Prostate gland (tissue), 2 donors: ENCODE data around the gene ACAD9.

Experiments
- POLR2A ChIP-seq: fragments of 450-650 bp; IDR thresholded peaks from one replicate; pipeline ENCODE4 v1.6.1; 2016; ENCODE audit warnings: antibody characterized with exemption, mild to moderate bottlenecking
- POLR2AphosphoS5 ChIP-seq: sonication (generic); formaldehyde crosslinking; IDR thresholded peaks from one replicate; pipeline ENCODE4 v1.6.1; 2017; ENCODE audit warnings: antibody characterized with exemption
- TF ChIP-seq, protein P1 (sequence below), 4 experiments: fragments of 200-600 bp in 2 of 4; fragments of 450-650 bp in 2 of 4; sonication (generic) in 2 of 4; IDR thresholded peaks; 1 replicate in 3 of 4; 2 replicates in 1 of 4; pipeline ENCODE4 v1.5.1; 2016 to 2019; ENCODE audit warnings: antibody characterized with exemption in 4 of 4, mild to moderate bottlenecking in 2 of 4, moderate library complexity in 2 of 4

DNA sequence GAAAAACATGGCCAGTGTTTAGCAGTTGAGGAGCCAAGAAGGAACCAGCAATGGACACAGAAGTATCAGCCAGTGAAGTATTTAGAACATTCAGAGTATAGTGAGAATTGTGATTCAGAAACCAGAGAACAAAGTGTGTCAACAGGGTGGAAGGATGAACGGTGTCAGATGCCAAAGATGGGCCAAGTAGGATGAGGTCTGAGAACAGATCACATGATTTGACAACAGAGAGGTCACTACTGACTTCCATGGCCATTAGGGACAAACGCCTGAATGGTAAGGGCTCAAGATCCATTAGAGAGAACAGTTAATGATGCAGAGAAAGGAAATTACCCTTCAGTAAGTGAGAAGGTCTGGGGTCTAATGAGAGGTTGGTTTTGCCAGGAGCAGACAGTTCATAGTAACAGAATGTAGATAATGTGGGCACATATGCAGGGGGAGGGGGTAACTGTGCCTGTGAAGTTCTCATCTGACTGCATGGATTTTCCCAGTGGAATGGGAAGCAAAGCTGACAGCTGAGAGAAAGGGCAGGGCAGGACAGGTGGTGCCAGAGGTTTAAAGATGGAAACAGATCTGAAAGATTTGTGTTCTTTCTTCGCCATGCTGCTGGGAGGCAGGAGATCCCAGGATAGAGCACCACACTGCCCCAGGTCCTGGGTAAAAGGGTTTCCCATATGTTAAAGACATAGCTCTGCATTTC, 4.8 kb upstream of the ACAD9 start:
- TF ChIP-seq, protein P1, sequence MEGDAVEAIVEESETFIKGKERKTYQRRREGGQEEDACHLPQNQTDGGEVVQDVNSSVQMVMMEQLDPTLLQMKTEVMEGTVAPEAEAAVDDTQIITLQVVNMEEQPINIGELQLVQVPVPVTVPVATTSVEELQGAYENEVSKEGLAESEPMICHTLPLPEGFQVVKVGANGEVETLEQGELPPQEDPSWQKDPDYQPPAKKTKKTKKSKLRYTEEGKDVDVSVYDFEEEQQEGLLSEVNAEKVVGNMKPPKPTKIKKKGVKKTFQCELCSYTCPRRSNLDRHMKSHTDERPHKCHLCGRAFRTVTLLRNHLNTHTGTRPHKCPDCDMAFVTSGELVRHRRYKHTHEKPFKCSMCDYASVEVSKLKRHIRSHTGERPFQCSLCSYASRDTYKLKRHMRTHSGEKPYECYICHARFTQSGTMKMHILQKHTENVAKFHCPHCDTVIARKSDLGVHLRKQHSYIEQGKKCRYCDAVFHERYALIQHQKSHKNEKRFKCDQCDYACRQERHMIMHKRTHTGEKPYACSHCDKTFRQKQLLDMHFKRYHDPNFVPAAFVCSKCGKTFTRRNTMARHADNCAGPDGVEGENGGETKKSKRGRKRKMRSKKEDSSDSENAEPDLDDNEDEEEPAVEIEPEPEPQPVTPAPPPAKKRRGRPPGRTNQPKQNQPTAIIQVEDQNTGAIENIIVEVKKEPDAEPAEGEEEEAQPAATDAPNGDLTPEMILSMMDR (IDR thresholded peaks at IDR 0.05): no peak
- TF ChIP-seq POLR2AphosphoS5 (no peak), POLR2A (no peak)
